T-helper 2 cell (primary cell): ENCODE measurements around the gene MTMR12.
"Not testable (repeated sequence)": the region's sequence is repeated elsewhere in the genome, so short reads cannot be mapped to it uniquely, and the experiment has no call there.

Experiments
- DNase-seq, 5 experiments: peaks; one replicate each; pipeline versions ENCODE4 v3.0.0 to v3.0.0-alpha.2; 2012 to 2022

The MTMR12 gene

GRCh38 chr5:32325062-32325461, 12.3 kb upstream of the MTMR12 start:
- DNase-seq, result no peak

GRCh38 chr5:32323741-32324140, 11.0 kb upstream of the MTMR12 start:
- no peak for DNase-seq

GRCh38 chr5:32322882-32323281, 10.1 kb upstream of the MTMR12 start:
- no peak for DNase-seq

GRCh38 chr5:32321787-32322186, 9.0 kb upstream of the MTMR12 start:
- DNase-seq, result not testable (repeated sequence)

GRCh38 chr5:32320576-32320975, 7.8 kb upstream of the MTMR12 start:
- DNase-seq, result no peak

- DNase-seq, result no peak
These were observed 7.3 kb upstream of the MTMR12 start for GRCh38 chr5:32319926-32320543.

GRCh38 chr5:32319392-32319791, 6.7 kb upstream of the MTMR12 start:
- DNase-seq, result no peak

GRCh38 chr5:32317041-32317440, 4.3 kb upstream of the MTMR12 start:
- no peak for DNase-seq

- no peak for DNase-seq
These were observed 2.7 kb upstream of the MTMR12 start for GRCh38 chr5:32315221-32316014.

GRCh38 chr5:32314658-32315057, 1.9 kb upstream of the MTMR12 start:
- DNase-seq, result no peak

- not testable (repeated sequence) for DNase-seq
These were observed 1.4 kb upstream of the MTMR12 start for GRCh38 chr5:32314152-32314488.

GRCh38 chr5:32312197-32312594, 543 bp downstream of the MTMR12 start:
- peak in 3 of 5 experiments; percentile 12 to 65 (median 23) for DNase-seq

- DNase-seq, result no peak
These were observed 1.1 kb downstream of the MTMR12 start for GRCh38 chr5:32311404-32312196.

- DNase-seq, result no peak
These were observed 3.0 kb downstream of the MTMR12 start for GRCh38 chr5:32309761-32310160.

- no peak for DNase-seq
These were observed 3.8 kb downstream of the MTMR12 start for GRCh38 chr5:32308946-32309345.

- DNase-seq, result no peak
These were observed 5.0 kb downstream of the MTMR12 start for GRCh38 chr5:32307769-32308194.

GRCh38 chr5:32304622-32305021, 8.1 kb downstream of the MTMR12 start:
- no peak for DNase-seq

- no peak for DNase-seq
These were observed 9.0 kb downstream of the MTMR12 start for GRCh38 chr5:32303755-32304120.

- no peak for DNase-seq
These were observed 9.6 kb downstream of the MTMR12 start for GRCh38 chr5:32302835-32303754.

GRCh38 chr5:32301891-32302290, 10.8 kb downstream of the MTMR12 start:
- no peak for DNase-seq

GRCh38 chr5:32299059-32299677, 13.6 kb downstream of the MTMR12 start:
- DNase-seq, result no peak

GRCh38 chr5:32298059-32298415, 14.7 kb downstream of the MTMR12 start:
- DNase-seq, result peak in 1 of 5 experiments; percentile 44
